K562 (cell line): ENCODE results near the gene TVP23A.

Source experiments
- BHLHE40 ChIP-seq: IDR thresholded peaks from 2 replicates; pipeline ENCODE4 v1.6.1; 2011; ENCODE audit warnings: low read length, improper control_type of control experiment
- EZH2 ChIP-seq: IDR thresholded peaks from 2 replicates; pipeline ENCODE4 v1.6.1; 2012; ENCODE audit warnings: low read depth, mild to moderate bottlenecking, inconsistent platforms, low read length, borderline replicate concordance
- GATAD2A ChIP-seq: fragments of 450-650 bp; IDR thresholded peaks from 2 replicates; pipeline ENCODE4 v1.6.1; 2017
- HLTF ChIP-seq: fragments of 450-650 bp; IDR thresholded peaks from 2 replicates; pipeline ENCODE4 v1.6.1; 2016
- MEF2A ChIP-seq: IDR thresholded peaks from 2 replicates; pipeline ENCODE4 v1.6.1; 2011; ENCODE audit warnings: low read depth, mild to moderate bottlenecking, low read length, moderate library complexity; ENCODE audit not compliant: control insufficient read depth
- MTF1 ChIP-seq: fragments of 250-450 bp; sonication (Bioruptor Pico); IDR thresholded peaks from 2 replicates; pipeline ENCODE4 v1.9.0; 2021; ENCODE audit warnings: moderate library complexity, mild to moderate bottlenecking, inconsistent platforms, borderline replicate concordance
- POLR2AphosphoS5 ChIP-seq: IDR thresholded peaks from 2 replicates; pipeline ENCODE4 v1.6.1; 2011; ENCODE audit warnings: mild to moderate bottlenecking, low read depth, low read length, moderate library complexity; ENCODE audit not compliant: control insufficient read depth, insufficient read depth
- RBM17 ChIP-seq: fragments of 200-400 bp; formaldehyde crosslinking; IDR thresholded peaks from 2 replicates; pipeline ENCODE4 v1.6.1; 2017; ENCODE audit warnings: low read depth, mild to moderate bottlenecking, low read length, borderline replicate concordance
- SRF ChIP-seq, 2 experiments: fragments of 250-450, 450-650 bp in 1 of 2; sonication (Bioruptor Pico) in 1 of 2; sonication (generic) in 1 of 2; formaldehyde crosslinking; IDR thresholded peaks; 2 replicates each; pipeline versions ENCODE4 v1.5.0 to v1.5.1; 2020 to 2022; ENCODE audit warnings: mild to moderate bottlenecking in 1 of 2, missing genetic modification reagents in 1 of 2
- TAF1 ChIP-seq: IDR thresholded peaks from 2 replicates; pipeline ENCODE4 v1.6.1; 2011; ENCODE audit warnings: mild to moderate bottlenecking, low read length, moderate library complexity; ENCODE audit not compliant: insufficient read depth, control insufficient read depth, severe bottlenecking; ENCODE audit errors: extremely low read depth
- TF ChIP-seq, protein P1 (sequence below): fragments of 450-650 bp; formaldehyde crosslinking; IDR thresholded peaks from 2 replicates; pipeline ENCODE4 v1.4.0; 2022; ENCODE audit warnings: mild to moderate bottlenecking, moderate library complexity
- TF ChIP-seq, protein P2 (sequence below): fragments of 250-450 bp; sonication (Bioruptor Pico); IDR thresholded peaks from 2 replicates; pipeline ENCODE4 v1.8.0; 2021; ENCODE audit warnings: borderline replicate concordance, mild to moderate bottlenecking, moderate library complexity; ENCODE audit not compliant: poor library complexity, severe bottlenecking
- TF ChIP-seq, protein P3 (sequence below): fragments of 450-650 bp; formaldehyde crosslinking; IDR thresholded peaks from 2 replicates; pipeline ENCODE4 v1.4.0; 2020; ENCODE audit warnings: mild to moderate bottlenecking, moderate library complexity

DNA sequence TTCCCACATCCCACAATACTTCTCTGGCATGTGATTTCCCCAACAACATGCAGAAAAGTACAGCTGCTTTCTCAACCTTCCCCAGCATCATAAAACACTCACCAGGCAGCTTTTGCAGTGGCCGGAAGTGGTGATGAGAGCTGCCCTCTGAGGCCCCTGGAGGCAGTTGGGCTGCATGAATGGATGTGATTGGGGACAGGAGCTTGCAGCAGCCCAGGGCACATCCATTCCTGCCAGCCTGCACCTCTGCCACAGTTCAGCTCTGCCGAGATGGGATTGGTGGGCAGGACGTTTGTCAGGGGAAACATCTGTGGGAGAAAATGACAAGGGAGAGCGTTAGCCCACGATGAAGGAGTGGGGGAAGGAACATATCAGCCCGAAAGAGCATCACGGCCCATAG lies 55.1 kb downstream of the TVP23A start:
- TF ChIP-seq MTF1 (CRISPR knock-in tag) = no peak
- TF ChIP-seq BHLHE40 = no peak
- no peak for TF ChIP-seq RBM17
- no peak for TF ChIP-seq EZH2
- no peak for TF ChIP-seq SRF (CRISPR knock-in tag; IDR thresholded peaks at IDR 0.05)
- TF ChIP-seq HLTF = no peak
- no peak for TF ChIP-seq MEF2A
- TF ChIP-seq, protein P1, sequence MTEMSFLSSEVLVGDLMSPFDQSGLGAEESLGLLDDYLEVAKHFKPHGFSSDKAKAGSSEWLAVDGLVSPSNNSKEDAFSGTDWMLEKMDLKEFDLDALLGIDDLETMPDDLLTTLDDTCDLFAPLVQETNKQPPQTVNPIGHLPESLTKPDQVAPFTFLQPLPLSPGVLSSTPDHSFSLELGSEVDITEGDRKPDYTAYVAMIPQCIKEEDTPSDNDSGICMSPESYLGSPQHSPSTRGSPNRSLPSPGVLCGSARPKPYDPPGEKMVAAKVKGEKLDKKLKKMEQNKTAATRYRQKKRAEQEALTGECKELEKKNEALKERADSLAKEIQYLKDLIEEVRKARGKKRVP (CRISPR knock-in tag) = no peak
- no peak for TF ChIP-seq GATAD2A
- no peak for TF ChIP-seq TAF1
- TF ChIP-seq POLR2AphosphoS5 = no peak
- TF ChIP-seq, protein P2, sequence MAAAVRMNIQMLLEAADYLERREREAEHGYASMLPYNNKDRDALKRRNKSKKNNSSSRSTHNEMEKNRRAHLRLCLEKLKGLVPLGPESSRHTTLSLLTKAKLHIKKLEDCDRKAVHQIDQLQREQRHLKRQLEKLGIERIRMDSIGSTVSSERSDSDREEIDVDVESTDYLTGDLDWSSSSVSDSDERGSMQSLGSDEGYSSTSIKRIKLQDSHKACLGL (CRISPR knock-in tag) = no peak
- TF ChIP-seq, protein P3, sequence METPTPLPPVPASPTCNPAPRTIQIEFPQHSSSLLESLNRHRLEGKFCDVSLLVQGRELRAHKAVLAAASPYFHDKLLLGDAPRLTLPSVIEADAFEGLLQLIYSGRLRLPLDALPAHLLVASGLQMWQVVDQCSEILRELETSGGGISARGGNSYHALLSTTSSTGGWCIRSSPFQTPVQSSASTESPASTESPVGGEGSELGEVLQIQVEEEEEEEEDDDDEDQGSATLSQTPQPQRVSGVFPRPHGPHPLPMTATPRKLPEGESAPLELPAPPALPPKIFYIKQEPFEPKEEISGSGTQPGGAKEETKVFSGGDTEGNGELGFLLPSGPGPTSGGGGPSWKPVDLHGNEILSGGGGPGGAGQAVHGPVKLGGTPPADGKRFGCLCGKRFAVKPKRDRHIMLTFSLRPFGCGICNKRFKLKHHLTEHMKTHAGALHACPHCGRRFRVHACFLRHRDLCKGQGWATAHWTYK (CRISPR knock-in tag) = no peak
